HG03280 (cell line): ENCODE measurements around the gene PTPRG.
"Not testable (repeated sequence)": the region's sequence is repeated elsewhere in the genome, so short reads cannot be mapped to it uniquely, and the experiment has no call there.

Experiments used
- ATAC-seq: cut with Tn5 transposase; IDR thresholded peaks from one replicate; pipeline ENCODE4 v1.9.1; 2021; ENCODE audit warnings: mild to moderate bottlenecking, moderate library complexity; ENCODE audit not compliant: unreplicated experiment

PTPRG gene

GRCh38 chr3:61682671-61683548 lies 121.5 kb downstream of the PTPRG start:
- no peak for ATAC-seq

GRCh38 chr3:61683549-61684236 lies 122.3 kb downstream of the PTPRG start:
- ATAC-seq, result no peak

- ATAC-seq, result no peak
These were observed 123.0 kb downstream of the PTPRG start for GRCh38 chr3:61684386-61684785.

DNA sequence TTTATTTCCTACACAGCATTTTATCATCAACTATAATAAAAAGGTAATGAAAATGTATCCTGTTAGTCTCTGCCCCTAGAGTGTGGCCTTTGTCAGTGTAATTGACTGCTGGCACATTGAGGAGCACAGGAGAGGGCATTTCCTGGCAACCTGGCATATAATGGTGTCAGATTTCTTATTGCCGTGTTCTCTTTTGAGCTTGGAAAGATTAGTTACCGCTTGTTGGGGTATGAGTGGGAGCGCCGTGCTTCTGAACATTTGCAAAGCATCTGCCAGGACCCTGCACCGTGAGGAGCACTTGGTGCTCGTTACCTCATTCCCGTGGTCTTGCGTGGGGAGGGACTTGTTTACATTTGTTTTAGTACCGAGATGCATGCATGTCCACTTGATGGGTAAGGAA lies 124.4 kb downstream of the PTPRG start:
- ATAC-seq, result no peak

DNA sequence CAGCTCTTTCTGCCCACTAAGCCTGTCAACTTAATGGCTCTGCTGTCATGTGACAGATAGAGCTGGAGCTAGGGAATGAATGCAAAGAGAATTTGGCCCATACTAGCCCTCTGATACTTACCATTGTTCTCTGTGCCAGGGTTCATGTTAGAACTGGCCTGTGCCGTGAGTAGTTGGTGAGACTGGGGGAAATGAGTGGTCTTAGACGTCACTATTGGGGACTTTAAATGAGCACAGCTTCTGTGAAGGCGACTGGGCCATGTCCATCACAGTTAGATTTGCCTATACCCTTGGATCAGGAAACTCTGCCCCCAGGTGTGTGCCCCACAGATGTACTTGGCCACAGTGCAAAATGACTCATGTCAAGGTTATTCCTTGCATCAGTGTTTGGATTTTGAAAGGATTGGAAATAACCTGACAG lies 124.9 kb downstream of the PTPRG start:
- ATAC-seq, result no peak

DNA sequence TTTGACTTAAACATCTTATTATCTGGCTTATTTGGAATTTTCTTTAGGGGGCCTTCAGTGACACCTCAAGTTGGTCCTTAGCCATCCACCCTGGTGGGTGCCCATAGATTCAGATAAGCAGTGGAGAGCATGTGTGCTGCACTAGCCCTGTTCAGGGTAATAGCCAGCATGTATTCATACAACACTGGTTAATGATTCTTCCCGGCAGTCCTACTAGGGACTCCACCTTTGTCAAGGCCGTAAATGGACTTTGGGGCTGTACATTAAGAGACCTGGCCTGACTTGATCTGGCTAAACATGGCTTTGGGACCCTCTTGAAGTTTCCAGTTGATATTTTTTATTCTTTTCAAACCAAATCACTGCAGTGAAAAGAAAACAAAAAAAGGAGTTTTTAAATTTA lies 125.8 kb downstream of the PTPRG start:
- no peak for ATAC-seq

DNA sequence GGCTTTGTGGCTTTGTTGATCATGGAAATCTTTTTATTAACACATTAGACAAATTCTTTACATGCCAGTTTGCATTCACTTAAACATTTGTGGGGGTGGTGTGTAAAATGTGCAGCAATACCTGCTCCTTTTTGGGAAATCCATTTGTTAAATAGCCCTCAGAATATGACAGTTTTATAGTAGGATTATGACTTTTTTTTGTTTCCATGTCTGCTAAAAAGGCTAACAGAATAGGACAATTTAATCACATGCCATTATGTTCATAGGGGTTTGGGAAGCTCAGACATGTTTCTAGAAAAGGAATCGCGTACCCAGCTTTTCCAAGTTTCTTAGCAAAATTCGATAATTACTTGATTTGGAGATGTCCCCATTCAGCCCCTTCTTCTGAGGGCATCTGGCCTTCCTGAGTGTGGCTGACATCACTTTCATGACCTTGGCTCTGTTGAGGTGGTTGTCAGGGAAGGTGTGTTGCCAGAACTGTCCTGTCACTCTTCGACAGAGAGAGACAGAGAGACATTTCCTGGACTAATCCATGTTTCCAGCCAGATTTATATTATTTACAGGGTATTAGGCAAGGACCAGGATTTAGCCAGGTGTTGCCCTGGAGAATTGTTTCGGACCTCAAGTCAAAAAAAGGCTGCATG lies 126.4 kb downstream of the PTPRG start:
- ATAC-seq, result no peak

GRCh38 chr3:61688307-61688984 lies 127.1 kb downstream of the PTPRG start:
- no peak for ATAC-seq

DNA sequence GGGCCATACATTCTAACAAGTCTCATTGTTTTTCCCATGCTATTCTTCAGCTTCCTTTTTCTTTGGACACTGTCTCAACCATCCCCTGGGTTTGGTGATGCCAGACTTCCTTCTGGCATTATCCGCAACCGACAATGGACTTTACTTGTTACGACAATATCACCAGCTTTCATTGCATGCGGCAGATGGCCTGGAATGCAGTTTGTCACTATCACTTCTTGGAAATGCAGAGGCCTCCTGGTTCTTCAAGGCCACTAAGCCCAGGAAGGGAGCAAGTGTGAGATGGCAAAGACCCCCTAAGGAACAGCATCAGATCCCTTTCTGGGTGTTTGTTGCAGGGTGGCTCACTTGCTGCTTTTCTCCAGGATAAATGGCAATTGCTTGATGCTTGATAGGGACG lies 128.6 kb downstream of the PTPRG start:
- no peak for ATAC-seq

DNA sequence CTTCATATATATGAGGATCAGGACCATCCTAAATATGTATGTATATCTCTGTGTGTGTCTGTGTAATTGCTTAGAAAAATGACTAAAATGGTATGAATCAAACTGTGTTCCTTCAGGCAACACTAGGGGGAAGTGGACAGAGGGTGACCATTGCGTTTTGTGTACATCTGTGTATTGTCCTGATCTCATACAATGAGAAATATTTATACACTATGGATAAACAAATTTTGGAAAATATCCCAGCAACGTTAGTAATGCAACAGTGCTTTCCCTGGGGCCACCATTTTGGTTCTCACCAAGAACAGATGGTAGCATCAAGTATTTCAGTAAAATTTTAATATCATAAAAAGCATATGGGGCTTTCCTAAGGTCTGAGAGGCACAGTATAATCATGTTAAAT lies 130.1 kb downstream of the PTPRG start:
- no peak for ATAC-seq

DNA sequence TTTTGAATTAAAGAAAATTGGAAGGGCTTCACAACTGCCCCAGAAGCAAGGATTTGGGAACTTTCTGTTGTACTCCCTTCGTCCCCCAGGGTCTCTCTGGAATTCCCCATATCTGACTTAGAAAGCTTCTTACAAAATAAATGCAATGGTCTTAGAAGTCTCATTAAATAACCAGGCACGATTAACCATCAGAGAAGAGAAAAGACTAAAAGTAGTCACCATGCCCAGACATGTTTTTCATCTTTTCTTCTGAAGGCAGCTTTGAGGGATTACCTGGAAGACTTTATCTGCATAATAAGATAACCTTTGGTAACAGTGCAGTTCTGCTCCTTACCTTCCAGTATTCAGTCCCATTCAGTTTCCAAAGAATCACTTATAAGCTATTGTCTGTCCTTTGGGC lies 135.9 kb downstream of the PTPRG start:
- ATAC-seq, result no peak

GRCh38 chr3:61698278-61699072 lies 137.1 kb downstream of the PTPRG start:
- not testable (repeated sequence) for ATAC-seq

- ATAC-seq, result no peak
These were observed 138.3 kb downstream of the PTPRG start for GRCh38 chr3:61699622-61700021.

GRCh38 chr3:61701011-61701410 lies 139.6 kb downstream of the PTPRG start:
- no peak for ATAC-seq

GRCh38 chr3:61702453-61702852 lies 141.1 kb downstream of the PTPRG start:
- ATAC-seq, result no peak

DNA sequence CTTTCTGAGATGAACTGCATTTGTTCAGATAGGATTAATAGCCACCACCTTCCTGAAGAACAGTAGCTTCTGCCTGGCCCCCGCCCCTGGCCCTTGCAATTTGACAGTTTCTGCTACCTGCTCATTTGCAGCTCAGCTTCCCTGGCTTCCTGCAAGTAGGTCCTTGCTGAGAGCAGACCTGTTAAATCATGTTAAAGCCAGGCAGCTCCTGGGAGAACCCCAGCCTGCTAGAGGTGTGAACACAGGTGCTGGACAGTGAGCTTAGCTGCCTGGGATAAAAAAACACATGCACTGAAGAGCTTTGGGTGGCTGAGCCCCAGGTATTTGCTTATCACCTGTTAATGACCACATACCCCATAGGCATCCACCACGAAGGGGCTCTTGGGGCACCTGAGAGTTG lies 143.4 kb downstream of the PTPRG start:
- no peak for ATAC-seq

- ATAC-seq, result no peak
These were observed 146.1 kb downstream of the PTPRG start for GRCh38 chr3:61707492-61707891.

- ATAC-seq, result not testable (repeated sequence)
These were observed 149.5 kb downstream of the PTPRG start for GRCh38 chr3:61710920-61711319.

- no peak for ATAC-seq
These were observed 152.9 kb downstream of the PTPRG start for GRCh38 chr3:61714225-61714624.

GRCh38 chr3:61715886-61716527 lies 154.6 kb downstream of the PTPRG start:
- no peak for ATAC-seq
